AG09309 (cell line): ENCODE results near the gene NLRC5.
"Not testable (repeated sequence)": the region's sequence is repeated elsewhere in the genome, so short reads cannot be mapped to it uniquely, and the experiment has no call there.

Experiments
- DNase-seq: peaks from one replicate; pipeline ENCODE4 v3.0.0-alpha.2; 2010; ENCODE audit warnings: low read depth
- H3K4me3 ChIP-seq: 2 replicates; pipeline ENCODE4 v1.5.1; 2011; ENCODE audit warnings: mild to moderate bottlenecking, low read depth, low read length, moderate library complexity; ENCODE audit not compliant: control insufficient read depth
- TF ChIP-seq, protein P1 (sequence below): IDR thresholded peaks from 2 replicates; pipeline ENCODE4 v1.5.1; 2011; ENCODE audit warnings: mild to moderate bottlenecking, low read depth, low read length, inconsistent platforms; ENCODE audit not compliant: insufficient read depth, control insufficient read depth; ENCODE audit errors: missing control alignments

NLRC5 gene

GRCh38 chr16:56988161-56988947 is 1.0 kb upstream of the NLRC5 start:
- TF ChIP-seq, protein P1, sequence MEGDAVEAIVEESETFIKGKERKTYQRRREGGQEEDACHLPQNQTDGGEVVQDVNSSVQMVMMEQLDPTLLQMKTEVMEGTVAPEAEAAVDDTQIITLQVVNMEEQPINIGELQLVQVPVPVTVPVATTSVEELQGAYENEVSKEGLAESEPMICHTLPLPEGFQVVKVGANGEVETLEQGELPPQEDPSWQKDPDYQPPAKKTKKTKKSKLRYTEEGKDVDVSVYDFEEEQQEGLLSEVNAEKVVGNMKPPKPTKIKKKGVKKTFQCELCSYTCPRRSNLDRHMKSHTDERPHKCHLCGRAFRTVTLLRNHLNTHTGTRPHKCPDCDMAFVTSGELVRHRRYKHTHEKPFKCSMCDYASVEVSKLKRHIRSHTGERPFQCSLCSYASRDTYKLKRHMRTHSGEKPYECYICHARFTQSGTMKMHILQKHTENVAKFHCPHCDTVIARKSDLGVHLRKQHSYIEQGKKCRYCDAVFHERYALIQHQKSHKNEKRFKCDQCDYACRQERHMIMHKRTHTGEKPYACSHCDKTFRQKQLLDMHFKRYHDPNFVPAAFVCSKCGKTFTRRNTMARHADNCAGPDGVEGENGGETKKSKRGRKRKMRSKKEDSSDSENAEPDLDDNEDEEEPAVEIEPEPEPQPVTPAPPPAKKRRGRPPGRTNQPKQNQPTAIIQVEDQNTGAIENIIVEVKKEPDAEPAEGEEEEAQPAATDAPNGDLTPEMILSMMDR, result no peak
- no peak for DNase-seq
- H3K4me3 ChIP-seq, result peak overlapping the region; percentile 92

GRCh38 chr16:56989988-56990387 is 631 bp downstream of the NLRC5 start:
- TF ChIP-seq, protein P1, result no peak
- H3K4me3 ChIP-seq, result peak overlapping the region; percentile 92
- DNase-seq, result no peak

GRCh38 chr16:56990407-56991286 is 1.3 kb downstream of the NLRC5 start:
- TF ChIP-seq, protein P1, result no peak
- DNase-seq, result no peak
- peak overlapping the region; percentile 92; the same call in 1 of the 2 replicates for H3K4me3 ChIP-seq

GRCh38 chr16:56992431-56992830 is 3.1 kb downstream of the NLRC5 start:
- DNase-seq, H3K4me3 ChIP-seq: not testable (repeated sequence)

- DNase-seq, result no peak
- no peak overlapping the region for H3K4me3 ChIP-seq
- TF ChIP-seq, protein P1, result no peak
These were observed 3.8 kb downstream of the NLRC5 start for GRCh38 chr16:56993204-56993603.

GRCh38 chr16:56994311-56994710 is 5.0 kb downstream of the NLRC5 start:
- TF ChIP-seq, protein P1, result no peak
- H3K4me3 ChIP-seq, result no peak overlapping the region
- DNase-seq, result no peak
